ENCODE results near the gene FTCDNL1.

FTCDNL1 gene

GRCh38 chr2:199850718-199851500 lies at the start of gene FTCDNL1:
Gene FTCDNL1 (minus strand): TSS chr2:199851192. CDS start chr2:199848962, 2,230 bp downstream.
- TF ChIP-seq EZH2 (IDR thresholded peaks at IDR 0.05; ENCODE audit: borderline replicate concordance, low read depth, low read length, severe bottlenecking) (no peak), CTCF (IDR thresholded peaks at IDR 0.05; ENCODE audit: borderline replicate concordance, extremely low read depth, low read length, poor library complexity, severe bottlenecking) (peak; percentile 22)
- Histone ChIP-seq H4K20me1 (ENCODE audit: insufficient read depth, low read length) (no peaks in the 10 kb centered on the region), H3K4me1 (ENCODE audit: insufficient read depth, low read length) (no peaks in the 10 kb centered on the region), H3K4me2 (ENCODE audit: insufficient read depth, low read length) (no peak within 1 kb of the TSS), H3K27me3 (ENCODE audit: insufficient read depth, low read length, poor library complexity) (peaks cover 10% of the 10 kb centered on the region), H3K9ac (ENCODE audit: low read depth, low read length) (no peak within 1 kb of the TSS), H3K36me3 (ENCODE audit: insufficient read depth, low read length) (no peaks in the 10 kb centered on the region), H3K9me3 (ENCODE audit: insufficient read depth, low read length, severe bottlenecking) (no peaks in the 10 kb centered on the region), H3K79me2 (ENCODE audit: insufficient read depth, low read length) (no peaks in the 10 kb centered on the region), H3K4me3 (ENCODE audit: low read depth in 1 of 2, low read length in 2 of 2) (no peak within 1 kb of the TSS), H3K27ac (ENCODE audit: low read length) (no peak within 1 kb of the TSS), H2AFZ (ENCODE audit: low read depth, low read length) (no peak within 1 kb of the TSS)
- DNase-seq: no peak
- ATAC-seq (ENCODE audit: insufficient read depth, low read depth): no peak

GRCh38 chr2:199896617-199897016 lies 45.6 kb upstream of the FTCDNL1 start:
- no peak overlapping the region for H3K4me2 ChIP-seq (ENCODE audit: insufficient read depth, low read length)

GRCh38 chr2:199895406-199895805 lies 44.4 kb upstream of the FTCDNL1 start:
- H3K79me2 ChIP-seq (ENCODE audit: insufficient read depth, low read length): no peaks in the 10 kb centered on the region
- H3K4me1 ChIP-seq (ENCODE audit: insufficient read depth, low read length): no peaks in the 10 kb centered on the region
- no peaks in the 10 kb centered on the region for H3K9me3 ChIP-seq (ENCODE audit: insufficient read depth, low read length, severe bottlenecking)
- H2AFZ ChIP-seq (ENCODE audit: low read depth, low read length): no peak overlapping the region
- no peaks in the 10 kb centered on the region for H3K36me3 ChIP-seq (ENCODE audit: insufficient read depth, low read length)
- ATAC-seq (ENCODE audit: insufficient read depth, low read depth) (no peak), DNase-seq (no peak)
- no peaks in the 10 kb centered on the region for H3K27me3 ChIP-seq (ENCODE audit: insufficient read depth, low read length, poor library complexity)
- no peaks in the 10 kb centered on the region for H4K20me1 ChIP-seq (ENCODE audit: insufficient read depth, low read length)
- no peak overlapping the region for H3K4me3 ChIP-seq (ENCODE audit: low read depth in 1 of 2, low read length in 2 of 2)
- no peak overlapping the region for H3K27ac ChIP-seq (ENCODE audit: low read length)
- no peak overlapping the region for H3K9ac ChIP-seq (ENCODE audit: low read depth, low read length)
- TF ChIP-seq CTCF (IDR thresholded peaks at IDR 0.05; ENCODE audit: borderline replicate concordance, extremely low read depth, low read length, poor library complexity, severe bottlenecking): no peak
- TF ChIP-seq EZH2 (IDR thresholded peaks at IDR 0.05; ENCODE audit: borderline replicate concordance, low read depth, low read length, severe bottlenecking): no peak
- no peak overlapping the region for H3K4me2 ChIP-seq (ENCODE audit: insufficient read depth, low read length)

More at GRCh38 chr2:199896617-199897016, 45.6 kb upstream of the FTCDNL1 start:
- Histone ChIP-seq H3K4me3 (ENCODE audit: low read depth in 1 of 2, low read length in 2 of 2) (no peak overlapping the region), H3K4me1 (ENCODE audit: insufficient read depth, low read length) (no peaks in the 10 kb centered on the region), H3K79me2 (ENCODE audit: insufficient read depth, low read length) (no peaks in the 10 kb centered on the region), H2AFZ (ENCODE audit: low read depth, low read length) (no peak overlapping the region), H3K36me3 (ENCODE audit: insufficient read depth, low read length) (no peaks in the 10 kb centered on the region), H3K9ac (ENCODE audit: low read depth, low read length) (no peak overlapping the region), H4K20me1 (ENCODE audit: insufficient read depth, low read length) (no peaks in the 10 kb centered on the region), H3K27ac (ENCODE audit: low read length) (no peak overlapping the region), H3K9me3 (ENCODE audit: insufficient read depth, low read length, severe bottlenecking) (no peaks in the 10 kb centered on the region), H3K27me3 (ENCODE audit: insufficient read depth, low read length, poor library complexity) (no peaks in the 10 kb centered on the region)
- ATAC-seq (ENCODE audit: insufficient read depth, low read depth): no peak
- TF ChIP-seq EZH2 (IDR thresholded peaks at IDR 0.05; ENCODE audit: borderline replicate concordance, low read depth, low read length, severe bottlenecking): no peak
- TF ChIP-seq CTCF (IDR thresholded peaks at IDR 0.05; ENCODE audit: borderline replicate concordance, extremely low read depth, low read length, poor library complexity, severe bottlenecking): no peak
- DNase-seq: no peak

All from DND-41 (cell line).